ACHN (cell line): ENCODE results near the gene KSR2.
"Not testable (repeated sequence)": the region's sequence is repeated elsewhere in the genome, so short reads cannot be mapped to it uniquely, and the experiment has no call there.

Experiments used
- DNase-seq: peaks from one replicate; pipeline ENCODE4 v3.0.0-alpha.2; 2015
- in situ Hi-C: cut with HindIII; loops from 2 replicates; pipeline ENCODE4 v1.10.0; 2017; ENCODE audit warnings: low sequenced_read_pairs, low pct_ligation_motif_present, low pct_unique_long_range_greater_than_20kb

The KSR2 gene

GRCh38 chr12:117901631-117902030, 67.2 kb downstream of the KSR2 start:
- in situ Hi-C loops: no loop called here
- no peak for DNase-seq

DNA sequence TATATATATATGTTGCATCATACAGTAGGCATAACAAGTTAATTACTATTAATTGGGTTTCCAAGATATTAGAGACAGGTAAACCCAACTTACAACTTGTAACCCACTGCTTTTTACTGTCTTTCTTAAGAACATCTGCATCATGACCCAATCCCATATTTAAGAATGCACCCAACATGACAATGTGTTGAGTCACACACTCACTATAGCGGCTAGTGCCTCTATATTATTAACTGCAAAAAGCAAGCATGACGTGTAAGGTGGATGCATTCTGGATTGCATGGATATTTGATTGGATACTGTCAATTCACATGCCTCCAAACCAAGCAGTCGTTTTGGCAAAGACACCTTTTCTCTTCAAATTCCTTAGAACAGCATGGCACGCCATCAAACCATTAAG, 68.2 kb downstream of the KSR2 start:
- DNase-seq: peak; percentile 59
- in situ Hi-C loops: no loop called here

DNA sequence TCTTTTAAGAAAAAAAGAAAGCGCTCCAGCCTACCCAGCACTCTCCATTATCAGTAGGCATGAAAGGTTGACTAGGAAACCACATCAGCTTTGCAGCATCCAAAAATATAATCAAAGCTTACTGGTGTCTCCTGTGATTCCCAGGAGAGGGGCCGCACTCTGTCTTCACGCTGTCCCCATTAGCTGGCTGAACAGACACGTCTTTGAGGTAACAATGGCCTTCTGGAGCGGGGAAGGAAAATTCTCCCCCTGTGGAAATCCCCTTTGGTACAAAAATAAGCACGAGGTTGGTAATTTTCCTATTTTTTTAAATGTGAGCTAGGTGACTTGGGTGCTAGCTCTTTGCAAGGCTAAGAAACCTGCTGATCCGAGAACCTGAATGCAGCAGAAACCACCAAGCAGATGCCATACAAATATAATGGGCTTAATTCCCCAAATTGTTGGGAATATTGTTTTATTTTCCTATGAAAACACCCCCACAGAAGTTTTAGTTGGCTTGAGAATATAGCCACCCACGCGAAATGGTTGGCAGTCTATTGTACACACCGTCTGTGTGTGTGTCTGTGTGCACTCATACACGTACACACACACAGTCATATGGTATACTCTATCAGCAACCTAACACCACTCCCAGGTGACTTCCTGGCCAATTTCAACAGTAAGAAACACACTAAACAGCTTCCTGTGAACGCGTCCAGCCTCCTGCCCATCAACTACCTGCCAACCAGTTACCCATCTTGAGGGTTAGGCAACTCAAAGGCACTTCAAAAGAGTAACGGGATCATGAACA, 71.2 kb downstream of the KSR2 start:
- no peak for DNase-seq
- in situ Hi-C loops: no loop called here

DNA sequence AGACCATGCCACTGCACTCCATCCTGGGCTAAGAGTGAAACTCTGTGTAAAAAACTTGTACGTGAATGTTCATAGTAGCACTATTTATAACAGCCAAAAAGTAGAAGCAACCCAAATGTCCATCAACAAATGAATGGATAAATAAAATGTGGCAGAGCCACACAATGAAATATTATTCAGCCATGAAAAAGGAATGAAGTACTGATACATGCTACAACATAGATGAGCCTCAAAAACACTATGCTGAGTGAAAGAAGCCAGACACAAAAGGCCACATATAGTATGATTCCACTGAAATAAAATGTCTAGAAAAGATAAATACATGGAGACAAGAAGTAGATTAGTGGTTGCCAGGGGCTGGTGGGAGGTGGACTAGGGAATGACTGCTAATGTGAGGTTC, 72.8 kb downstream of the KSR2 start:
- in situ Hi-C loops: no loop called here
- DNase-seq: no peak

- DNase-seq: no peak
- in situ Hi-C loops: no loop called here
Observed at GRCh38 chr12:117892441-117892840, 76.3 kb downstream of the KSR2 start.

DNA sequence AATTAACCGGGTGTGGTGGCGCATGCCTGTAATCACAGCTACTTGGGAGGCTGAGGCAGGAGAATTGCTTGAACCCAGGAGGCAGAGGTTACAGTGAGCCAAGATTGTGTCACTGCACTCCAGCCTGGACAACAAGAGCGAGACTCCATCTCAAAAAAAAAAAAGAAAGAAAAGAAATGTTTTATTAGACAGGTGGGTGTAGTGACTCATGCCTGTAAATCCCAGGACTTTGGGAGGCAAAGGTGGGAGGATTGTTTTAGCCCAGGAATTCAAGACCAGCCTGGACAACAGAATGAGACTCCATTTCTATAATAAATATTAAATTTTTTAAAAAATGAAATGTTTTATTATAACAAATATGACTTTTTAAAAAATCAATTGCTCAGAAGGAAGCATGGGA, 77.5 kb downstream of the KSR2 start:
- in situ Hi-C loops, DNase-seq: not testable (repeated sequence)

DNA sequence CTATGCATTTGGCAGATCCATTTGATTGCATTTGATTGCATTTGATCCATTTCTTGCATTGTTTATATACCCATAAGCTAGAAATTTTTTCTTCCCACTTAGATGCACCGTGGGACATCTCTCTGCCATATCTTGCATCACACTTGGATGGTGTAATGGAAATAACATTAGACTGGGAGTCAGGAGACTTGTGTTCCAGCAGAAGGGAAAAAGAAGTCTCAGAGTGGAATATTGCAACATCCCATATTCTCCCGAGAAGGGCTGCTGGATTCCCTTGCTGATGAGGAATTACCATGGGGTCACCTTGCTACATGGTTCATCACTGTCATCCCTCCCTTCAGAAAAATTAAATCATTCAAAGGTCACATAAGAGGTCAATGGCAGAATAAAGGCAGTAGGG, 78.1 kb downstream of the KSR2 start:
- in situ Hi-C loops: no loop called here
- no peak for DNase-seq

DNA sequence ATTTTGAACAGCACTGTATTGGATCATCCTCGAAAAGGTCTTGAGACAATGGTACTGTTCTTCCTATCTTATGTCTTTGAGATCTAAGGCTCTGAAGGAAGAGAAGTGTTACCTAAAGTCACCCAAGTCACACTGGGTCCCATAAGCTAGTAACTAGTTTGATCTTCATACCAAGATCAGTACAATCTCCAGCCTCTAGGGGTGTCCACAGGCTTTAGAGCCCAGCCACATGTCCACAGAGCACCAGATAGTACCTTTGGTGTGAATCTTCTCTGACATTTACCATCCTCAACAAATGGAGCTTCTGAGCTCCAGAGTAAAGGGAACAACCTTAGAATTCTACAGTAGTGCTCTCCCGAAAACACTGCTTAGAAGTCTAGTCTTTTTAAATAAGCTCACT, 78.7 kb downstream of the KSR2 start:
- in situ Hi-C loops: no loop called here
- DNase-seq: no peak

GRCh38 chr12:117889098-117889497, 79.7 kb downstream of the KSR2 start:
- in situ Hi-C loops: no loop called here
- no peak for DNase-seq

DNA sequence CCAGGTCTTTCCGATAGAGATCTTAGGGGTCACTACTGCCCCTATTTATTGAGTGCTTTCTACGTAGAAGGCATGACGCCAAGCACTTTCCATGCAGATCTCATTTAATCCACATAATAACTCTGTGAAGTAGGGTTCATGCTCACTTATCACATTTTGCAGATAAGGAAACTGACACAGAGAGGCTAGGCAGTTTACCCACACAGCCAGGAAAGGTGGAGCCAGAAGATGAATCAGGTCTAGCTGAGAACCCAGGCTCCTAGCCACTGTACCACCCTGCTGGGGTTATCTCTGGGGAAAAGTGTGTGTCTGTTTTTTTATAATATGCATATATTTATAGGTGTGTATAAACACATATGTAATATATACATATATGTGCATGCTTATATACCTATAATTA, 83.6 kb downstream of the KSR2 start:
- in situ Hi-C loops: no loop called here
- no peak for DNase-seq

- in situ Hi-C loops: no loop called here
- DNase-seq: no peak
Observed at GRCh38 chr12:117884161-117884560, 84.6 kb downstream of the KSR2 start.

DNA sequence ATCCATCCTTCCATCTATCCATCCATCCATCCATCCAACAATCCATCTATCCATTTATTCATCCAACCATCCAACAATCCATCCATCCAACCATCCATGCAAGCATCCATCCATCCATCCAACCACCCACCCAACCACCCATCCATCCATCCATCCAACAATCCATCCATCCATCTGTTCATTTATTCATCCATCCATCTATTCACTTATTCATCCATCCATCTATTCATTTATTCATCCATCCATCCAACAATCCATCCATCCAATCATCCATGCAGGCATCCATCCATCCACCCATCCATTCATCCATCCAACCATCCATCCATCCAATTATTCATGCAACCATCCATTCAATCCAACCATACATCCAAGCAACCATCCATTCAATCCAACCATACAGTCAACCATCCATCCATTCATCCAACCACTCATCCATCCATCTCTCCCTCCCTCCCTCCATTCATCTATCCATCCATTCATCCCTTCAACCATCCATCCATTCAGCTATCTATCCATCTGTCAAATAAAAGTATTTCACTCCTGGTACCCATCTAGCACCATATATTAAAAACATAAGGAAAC, 86.1 kb downstream of the KSR2 start:
- in situ Hi-C loops: no loop called here
- no peak for DNase-seq

DNA sequence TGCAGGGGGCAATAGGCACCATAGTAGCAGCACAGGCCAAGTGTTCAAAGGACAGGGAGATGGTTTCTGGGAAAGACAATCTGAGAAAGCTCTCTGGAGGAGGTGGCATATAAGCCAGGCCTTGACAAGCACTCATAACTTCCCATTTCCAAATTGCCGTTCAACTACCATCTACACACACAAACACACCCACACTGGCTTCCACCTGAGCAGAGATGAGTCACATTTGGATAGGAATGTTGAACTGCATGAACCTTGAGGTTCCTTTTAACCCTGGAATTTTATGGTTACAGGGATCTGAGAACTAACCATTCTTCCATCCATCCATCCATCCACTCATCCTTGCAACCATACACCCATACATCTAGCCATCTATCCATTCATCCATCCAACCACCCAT, 86.6 kb downstream of the KSR2 start:
- in situ Hi-C loops: no loop called here
- DNase-seq: no peak

GRCh38 chr12:117881517-117881916, 87.3 kb downstream of the KSR2 start:
- DNase-seq: no peak
- in situ Hi-C loops: no loop called here

GRCh38 chr12:117878605-117879004, 90.2 kb downstream of the KSR2 start:
- in situ Hi-C loops: no loop called here
- no peak for DNase-seq

GRCh38 chr12:117876436-117876816, 92.4 kb downstream of the KSR2 start:
- in situ Hi-C loops: no loop called here
- DNase-seq: no peak

DNA sequence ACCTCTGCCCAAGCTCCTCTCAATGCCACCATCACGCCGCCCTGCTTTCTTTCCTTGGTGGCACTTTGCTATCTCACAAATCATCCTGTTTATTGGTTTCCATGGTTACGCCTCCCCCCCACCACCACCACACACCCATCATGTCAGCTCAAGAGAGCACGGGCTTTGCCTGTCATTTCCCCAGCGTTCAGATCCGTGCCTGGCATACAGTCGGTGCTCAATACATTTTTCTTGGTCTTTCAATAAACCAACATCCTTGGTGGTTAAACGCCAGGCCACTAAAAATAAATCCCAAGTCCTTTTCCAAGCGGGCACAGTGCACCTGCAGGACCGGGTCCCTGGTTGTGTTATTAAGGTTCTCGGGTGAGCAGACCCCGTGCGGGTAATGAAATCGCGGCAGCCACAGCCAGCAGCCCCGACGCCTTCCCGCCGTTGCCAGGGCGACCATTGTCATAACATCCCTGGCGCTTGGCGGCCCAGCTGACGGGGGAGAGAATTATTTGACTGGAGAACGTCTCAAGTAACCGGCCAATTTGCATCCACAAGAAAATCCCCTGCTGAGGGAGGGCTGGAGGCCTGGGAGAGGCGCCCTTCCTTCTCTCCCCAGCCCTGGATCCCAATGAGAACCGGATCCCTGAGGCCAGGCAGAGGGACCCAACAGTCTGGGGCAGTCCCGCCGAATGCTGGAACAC, 92.9 kb downstream of the KSR2 start:
- in situ Hi-C loops: no loop called here
- DNase-seq: no peak

- peak; percentile 77 for DNase-seq
- in situ Hi-C loops: loop anchor here (25.0 kb wide), 1 partner anchor 162 kb away; no protein-coding TSS in a partner anchor
Observed at GRCh38 chr12:117874842-117875434, 93.9 kb downstream of the KSR2 start.

GRCh38 chr12:117874198-117874597, 94.6 kb downstream of the KSR2 start:
- in situ Hi-C loops: loop anchor here (25.0 kb wide), 1 partner anchor 163 kb away; no protein-coding TSS in a partner anchor

More at GRCh38 chr12:117874198-117874597, 94.6 kb downstream of the KSR2 start:
- not testable (repeated sequence) for DNase-seq
